C4-2B (cell line): ENCODE measurements around the gene LMO7.

Experiments used
- H3K27ac ChIP-seq: fragments of 450-650 bp; 2 replicates; pipeline ENCODE4 v1.5.1; 2017
- ZFX ChIP-seq: fragments of 450-650 bp; IDR thresholded peaks from 2 replicates; pipeline ENCODE4 v1.6.1; 2017
- TF ChIP-seq, protein P1 (sequence below): fragments of 450-650 bp; conservative IDR thresholded peaks from 2 replicates; pipeline ENCODE4 v1.5.1; 2017; ENCODE audit warnings: mild to moderate bottlenecking

Gene LMO7

DNA sequence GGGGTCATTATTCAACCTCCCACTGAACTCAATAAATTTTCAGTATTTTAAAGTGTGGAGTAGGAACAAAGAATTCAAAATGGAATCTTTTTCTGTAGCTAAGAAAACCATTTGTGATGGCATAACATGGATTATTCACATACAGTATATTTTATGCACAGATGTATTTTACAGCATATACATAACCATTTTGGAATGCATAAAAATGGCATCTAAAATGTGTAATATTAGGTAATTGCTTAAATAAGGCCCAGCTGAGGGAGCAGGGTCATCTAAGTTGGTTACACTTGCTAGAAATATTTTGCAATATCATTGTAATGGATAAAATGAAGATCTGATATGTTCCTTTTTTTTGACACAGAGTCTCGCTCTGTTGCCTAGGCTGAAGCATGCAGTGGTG, 146.9 kb downstream of the LMO7 start:
- no peak overlapping the region for H3K27ac ChIP-seq
- TF ChIP-seq ZFX: no peak
- TF ChIP-seq, protein P1, sequence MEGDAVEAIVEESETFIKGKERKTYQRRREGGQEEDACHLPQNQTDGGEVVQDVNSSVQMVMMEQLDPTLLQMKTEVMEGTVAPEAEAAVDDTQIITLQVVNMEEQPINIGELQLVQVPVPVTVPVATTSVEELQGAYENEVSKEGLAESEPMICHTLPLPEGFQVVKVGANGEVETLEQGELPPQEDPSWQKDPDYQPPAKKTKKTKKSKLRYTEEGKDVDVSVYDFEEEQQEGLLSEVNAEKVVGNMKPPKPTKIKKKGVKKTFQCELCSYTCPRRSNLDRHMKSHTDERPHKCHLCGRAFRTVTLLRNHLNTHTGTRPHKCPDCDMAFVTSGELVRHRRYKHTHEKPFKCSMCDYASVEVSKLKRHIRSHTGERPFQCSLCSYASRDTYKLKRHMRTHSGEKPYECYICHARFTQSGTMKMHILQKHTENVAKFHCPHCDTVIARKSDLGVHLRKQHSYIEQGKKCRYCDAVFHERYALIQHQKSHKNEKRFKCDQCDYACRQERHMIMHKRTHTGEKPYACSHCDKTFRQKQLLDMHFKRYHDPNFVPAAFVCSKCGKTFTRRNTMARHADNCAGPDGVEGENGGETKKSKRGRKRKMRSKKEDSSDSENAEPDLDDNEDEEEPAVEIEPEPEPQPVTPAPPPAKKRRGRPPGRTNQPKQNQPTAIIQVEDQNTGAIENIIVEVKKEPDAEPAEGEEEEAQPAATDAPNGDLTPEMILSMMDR: no peak

DNA sequence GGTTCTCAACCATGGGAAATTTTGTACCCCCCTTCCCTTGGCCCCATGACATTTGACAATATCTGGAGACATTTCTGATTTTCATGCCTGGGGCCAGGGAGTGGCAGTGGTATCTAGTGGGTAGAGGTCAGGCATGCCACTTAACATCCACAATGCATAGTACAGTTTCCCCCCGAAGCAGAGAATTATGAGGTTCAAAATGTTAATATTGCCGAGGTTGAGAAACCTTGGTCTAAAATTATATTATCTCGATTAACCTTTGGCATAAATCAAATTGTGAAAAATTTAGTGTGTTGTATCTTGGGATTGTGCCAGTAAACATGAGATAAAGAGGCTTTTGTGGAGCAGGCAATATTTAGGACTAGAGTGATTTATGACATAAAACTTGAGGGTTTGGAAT, 147.9 kb downstream of the LMO7 start:
- H3K27ac ChIP-seq: no peak overlapping the region
- TF ChIP-seq, protein P1: no peak
- no peak for TF ChIP-seq ZFX

DNA sequence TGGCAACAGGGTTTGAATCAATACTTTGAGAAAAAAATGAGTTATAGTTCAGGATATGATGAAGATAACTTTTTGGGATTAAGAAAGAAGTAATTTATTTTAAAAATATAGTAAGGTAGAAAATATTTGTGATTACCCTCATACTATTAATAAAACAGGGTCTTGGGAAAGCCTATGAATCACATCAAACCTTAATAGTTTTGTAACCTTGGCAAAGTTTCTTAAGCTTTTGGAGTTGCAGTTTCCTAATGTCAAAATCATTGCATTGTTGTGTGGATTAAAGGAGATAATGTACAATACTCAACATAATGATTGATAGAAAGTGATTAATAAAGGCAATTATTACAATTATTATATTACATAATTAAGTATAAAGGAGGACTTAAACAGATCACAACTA, 149.0 kb downstream of the LMO7 start:
- no peak for TF ChIP-seq ZFX
- TF ChIP-seq, protein P1: no peak
- no peak overlapping the region for H3K27ac ChIP-seq

DNA sequence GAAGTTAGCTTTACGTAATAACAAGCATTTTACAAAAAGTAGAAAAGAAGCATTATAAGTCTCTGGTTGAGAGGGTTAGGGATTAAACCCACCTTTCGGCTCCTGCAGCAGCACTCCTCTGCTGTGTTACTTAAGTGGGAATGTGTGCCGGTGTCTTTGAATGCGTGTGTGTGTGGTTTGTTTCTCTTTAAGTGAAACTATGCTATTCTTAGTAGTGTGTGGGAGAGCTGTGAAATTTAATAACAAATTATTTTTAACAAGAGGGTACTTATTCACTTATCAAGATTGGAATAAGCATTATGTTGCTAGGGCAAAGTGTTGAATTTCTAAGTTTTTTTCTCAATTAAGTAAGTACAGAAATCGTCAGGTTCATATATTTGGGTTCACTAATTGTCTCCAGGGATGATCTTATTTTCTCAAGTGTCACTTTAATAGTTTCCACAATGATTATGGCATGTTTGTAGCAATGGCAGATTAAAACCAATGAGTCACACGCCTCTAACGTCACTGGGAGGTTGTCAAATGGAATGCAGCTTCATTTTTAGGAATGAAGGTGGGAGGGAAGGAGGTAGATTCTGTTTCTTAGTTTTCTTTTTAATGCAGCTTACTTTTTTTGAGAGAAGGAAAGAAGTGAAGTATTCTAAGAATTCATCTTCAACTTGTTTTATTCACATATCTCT, 151.3 kb downstream of the LMO7 start:
- no peak overlapping the region for H3K27ac ChIP-seq
- TF ChIP-seq, protein P1: no peak
- no peak for TF ChIP-seq ZFX

DNA sequence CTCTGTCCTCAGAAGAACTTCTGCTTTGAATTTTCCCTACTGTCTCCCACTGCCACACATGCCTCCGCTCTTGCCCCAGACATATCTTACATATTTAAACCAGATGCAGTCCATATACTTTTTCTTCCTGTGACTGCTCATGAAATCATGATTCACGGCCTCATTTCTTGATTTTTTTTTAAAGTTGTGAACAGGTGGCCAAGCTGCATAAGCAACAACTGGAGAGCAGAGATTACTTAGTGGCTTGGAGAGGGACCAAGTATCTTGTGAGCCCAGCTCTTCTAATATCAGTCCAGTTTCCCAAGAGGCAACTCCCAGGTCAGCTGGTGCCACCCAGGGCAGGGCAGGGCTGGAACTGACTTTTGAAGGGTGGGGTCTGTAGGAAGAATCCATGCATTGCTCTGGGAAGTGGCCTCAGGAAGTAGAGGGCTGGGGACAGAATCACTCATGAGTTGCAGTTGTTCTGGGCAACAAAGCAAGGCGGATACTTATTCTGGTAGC, 152.4 kb downstream of the LMO7 start:
- H3K27ac ChIP-seq: no peak overlapping the region
- TF ChIP-seq ZFX: no peak
- TF ChIP-seq, protein P1: no peak

DNA sequence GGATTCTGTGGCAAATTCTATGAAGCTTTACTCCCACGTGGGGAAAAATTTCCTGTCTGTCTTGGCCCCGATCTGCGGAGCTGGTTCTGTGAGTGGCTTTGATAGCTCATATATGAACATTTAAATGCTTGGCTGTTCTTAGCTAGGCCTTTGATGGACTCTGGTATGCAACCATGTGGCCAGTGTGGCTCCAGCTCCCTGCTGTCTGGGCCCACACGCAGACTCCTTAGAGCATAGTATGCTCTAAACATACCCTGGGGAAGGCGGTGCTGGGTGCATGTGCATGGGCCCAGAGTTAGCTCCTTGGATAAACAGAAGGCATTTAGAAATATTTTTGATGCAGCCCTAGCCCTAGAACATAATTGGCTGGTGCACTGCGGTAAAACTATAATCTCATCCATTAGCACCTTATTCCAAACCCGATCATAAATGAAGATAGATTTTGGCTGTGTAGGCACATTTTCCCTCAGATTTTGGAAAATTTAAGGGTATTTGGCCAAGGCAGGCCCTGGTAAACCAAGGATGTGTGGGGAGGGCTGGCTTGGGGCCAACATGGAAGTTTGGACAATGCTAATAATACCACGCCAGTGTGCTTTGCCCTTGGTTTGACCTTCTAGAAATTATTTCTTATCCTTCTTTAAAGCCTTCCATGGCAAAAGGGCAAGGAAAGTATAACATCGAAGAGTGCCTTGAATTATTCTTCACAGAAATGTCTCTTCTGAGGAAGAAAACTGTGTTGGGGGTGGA, 153.5 kb downstream of the LMO7 start:
- H3K27ac ChIP-seq: no peak overlapping the region
- no peak for TF ChIP-seq ZFX
- TF ChIP-seq, protein P1: no peak
